Upper lobe of left lung (tissue), 6 donors: ENCODE data around the gene NOTCH1. TPM values are rescaled to one million over a fixed set of nuclear protein-coding genes. Genes with fewer than 3 reads are reported as not detected.

Experiments used
- ATAC-seq, 2 donors: fragments of 200-7000 bp; cut with Tn5 transposase; one replicate each; pipeline ENCODE4 v1.9.1; 2022; ENCODE audit warnings: mild to moderate bottlenecking in 2 of 2, moderate library complexity in 2 of 2; ENCODE audit not compliant: low FRiP score in 2 of 2
- DNase-seq, 2 donors: peaks; one replicate each; pipeline ENCODE4 v3.0.0-alpha.2; 2019 to 2020
- H3K27ac ChIP-seq, 4 donors: fragments of 200-600 bp; sonication (generic); one replicate each; pipeline ENCODE4 v1.5.1; 2016 to 2019
- H3K27me3 ChIP-seq, 4 donors: fragments of 200-600 bp; sonication (generic); one replicate each; pipeline ENCODE4 v1.5.1; 2017 to 2019
- H3K36me3 ChIP-seq, 4 donors: fragments of 200-600 bp; sonication (generic); one replicate each; pipeline ENCODE4 v1.5.1; 2016 to 2019
- H3K4me1 ChIP-seq, 4 donors: fragments of 200-600 bp; sonication (generic); one replicate each; pipeline ENCODE4 v1.5.1; 2018 to 2019
- H3K4me3 ChIP-seq, 4 donors: fragments of 200-600 bp; sonication (generic); one replicate each; pipeline ENCODE4 v1.5.1; 2017 to 2019; ENCODE audit warnings: mild to moderate bottlenecking in 2 of 4, moderate library complexity in 1 of 4
- H3K9me3 ChIP-seq, 4 donors: fragments of 200-600 bp; sonication (generic); one replicate each; pipeline ENCODE4 v1.5.1; 2018 to 2019
- CTCF ChIP-seq, 6 experiments: fragments of 450-650 bp in 4 of 6; fragments of 200-600 bp in 2 of 6; sonication (generic) in 2 of 6; IDR thresholded peaks; one replicate each; pipeline ENCODE4 v1.5.1; 2016 to 2019; ENCODE audit warnings: antibody characterized with exemption in 6 of 6
- EP300 ChIP-seq, 4 donors: sonication (generic); formaldehyde crosslinking; IDR thresholded peaks; one replicate each; pipeline ENCODE4 v1.5.1; 2017; ENCODE audit warnings: antibody characterized with exemption in 4 of 4, control low read depth in 2 of 4
- POLR2A ChIP-seq, 4 donors: fragments of 450-650 bp; IDR thresholded peaks; one replicate each; pipeline ENCODE4 v1.5.1; 2016 to 2017; ENCODE audit warnings: antibody characterized with exemption in 4 of 4, mild to moderate bottlenecking in 2 of 4
- POLR2AphosphoS5 ChIP-seq, 2 donors: sonication (generic); formaldehyde crosslinking; IDR thresholded peaks; one replicate each; pipeline ENCODE4 v1.5.1; 2017; ENCODE audit warnings: antibody characterized with exemption in 2 of 2
- WGBS, 2 donors: methylation state at CpG; one replicate each; pipeline ENCODE4 v1.1.5; 2017 to 2018; 5-methylcytosine and 5-hydroxymethylcytosine counted together
- total RNA-seq, 6 donors: library from RNA; depleted of rRNA in 4 of 6; stranded (reverse); fragments of >200 nt in 4 of 6; gene quantifications; one replicate each; pipeline versions ENCODE4 v1.1.0 to v1.2.1, GENCODE V29; 2016 to 2021
- donor health status: DM: no; HTN: no; CAD: no; lungs with moderate emphysema.
- donor health status: DM: no; HTN: yes; CAD: no; lungs with severe emphysema.

NOTCH1 gene
- total RNA-seq, 6 donors from 2014 or later, result 49.6 to 175 (median 110) TPM

- H3K27ac ChIP-seq, result peak overlapping the region; percentile 40 to 83 (median 72)
- H3K27me3 ChIP-seq, result no peaks in the 10 kb centered on the region
- WGBS, 2 donors, result 29 to 30% methylated on average over 19 to 21 of the region's 22 CpGs
- ATAC-seq (peak in 1 of 2 donors; percentile 63), DNase-seq (peak; percentile 54 to 89)
- peaks cover 39 to 54% (median 46%) of the 10 kb centered on the region in 4 donors for H3K4me1 ChIP-seq
- peak overlapping the region in 1 of 4 donors; percentile 3 for H3K4me3 ChIP-seq
- no peaks in the 10 kb centered on the region for H3K36me3 ChIP-seq
- no peak for TF ChIP-seq POLR2AphosphoS5 (IDR thresholded peaks at IDR 0.05)
- TF ChIP-seq EP300 (IDR thresholded peaks at IDR 0.05), result no peak
- no peak for TF ChIP-seq CTCF (IDR thresholded peaks at IDR 0.05)
- TF ChIP-seq POLR2A (IDR thresholded peaks at IDR 0.05), result no peak
- no peaks in the 10 kb centered on the region for H3K9me3 ChIP-seq
These were observed 5.7 kb upstream of the NOTCH1 start for GRCh38 chr9:136551401-136552116.

GRCh38 chr9:136550439-136551289, 4.8 kb upstream of the NOTCH1 start:
- Histone ChIP-seq H3K4me3 (peak overlapping the region in 1 of 4 donors; percentile 3), H3K9me3 (no peaks in the 10 kb centered on the region), H3K36me3 (no peaks in the 10 kb centered on the region), H3K27me3 (no peaks in the 10 kb centered on the region), H3K4me1 (peaks cover 39 to 58% (median 49%) of the 10 kb centered on the region in 4 donors), H3K27ac (peak overlapping the region; percentile 15 to 83 (median 61))
- DNase-seq, result peak in 1 of 2 donors; percentile 70
- TF ChIP-seq POLR2AphosphoS5 (IDR thresholded peaks at IDR 0.05), result no peak
- no peak for TF ChIP-seq EP300 (IDR thresholded peaks at IDR 0.05)
- TF ChIP-seq CTCF (IDR thresholded peaks at IDR 0.05), result no peak
- TF ChIP-seq POLR2A (IDR thresholded peaks at IDR 0.05), result no peak
- 94% methylated on average over 8 of the region's 13 CpGs; no CpG with 5 or more reads in 1 of the 2 donors for WGBS, 2 donors
- no peak for ATAC-seq

- Histone ChIP-seq H3K4me1 (peaks cover 40 to 51% (median 48%) of the 10 kb centered on the region in 4 donors), H3K9me3 (no peaks in the 10 kb centered on the region), H3K4me3 (no peak overlapping the region), H3K27me3 (no peaks in the 10 kb centered on the region), H3K36me3 (no peaks in the 10 kb centered on the region), H3K27ac (peak overlapping the region in 1 of 4 donors; percentile 83)
- DNase-seq (peak in 1 of 2 donors; percentile 72), ATAC-seq (no peak)
- 84 to 91% methylated on average over 16 to 29 of the region's 29 CpGs for WGBS, 2 donors
- TF ChIP-seq CTCF (IDR thresholded peaks at IDR 0.05) (no peak), POLR2AphosphoS5 (IDR thresholded peaks at IDR 0.05) (no peak), EP300 (IDR thresholded peaks at IDR 0.05) (no peak)
These were observed 3.4 kb upstream of the NOTCH1 start for GRCh38 chr9:136549010-136549980.

- peaks cover 54 to 68% (median 62%) of the 10 kb centered on the region in 4 donors for H3K4me1 ChIP-seq
- WGBS, 2 donors, result 89 to 100% methylated on average over 3 to 21 of the region's 25 CpGs
- H3K36me3 ChIP-seq, result peaks cover 0 to 13% (median 4%) of the 10 kb centered on the region in 4 donors
These were observed 1.8 kb upstream of the NOTCH1 start for GRCh38 chr9:136547508-136548215.

More at GRCh38 chr9:136547508-136548215, 1.8 kb upstream of the NOTCH1 start:
- Histone ChIP-seq H3K9me3 (no peaks in the 10 kb centered on the region), H3K4me3 (peak overlapping the region in 1 of 4 donors; percentile 97), H3K27me3 (no peaks in the 10 kb centered on the region), H3K27ac (peak overlapping the region; percentile 94 to 99 (median 98))
- no peak for ATAC-seq
- TF ChIP-seq POLR2A (IDR thresholded peaks at IDR 0.05), result no peak
- TF ChIP-seq CTCF (IDR thresholded peaks at IDR 0.05), result no peak
- TF ChIP-seq POLR2AphosphoS5 (IDR thresholded peaks at IDR 0.05), result no peak
- TF ChIP-seq EP300 (IDR thresholded peaks at IDR 0.05), result no peak
- peak in 1 of 2 donors; percentile 79 for DNase-seq
